HG02870 (cell line): Measurements from ENCODE around the gene EME2.
"Not testable (repeated sequence)": the region's sequence is repeated elsewhere in the genome, so short reads cannot be mapped to it uniquely, and the experiment has no call there.

Source experiments
- ATAC-seq: cut with Tn5 transposase; IDR thresholded peaks from one replicate; pipeline ENCODE4 v1.9.1; 2021; ENCODE audit warnings: mild to moderate bottlenecking, moderate library complexity; ENCODE audit not compliant: unreplicated experiment

EME2 gene

DNA sequence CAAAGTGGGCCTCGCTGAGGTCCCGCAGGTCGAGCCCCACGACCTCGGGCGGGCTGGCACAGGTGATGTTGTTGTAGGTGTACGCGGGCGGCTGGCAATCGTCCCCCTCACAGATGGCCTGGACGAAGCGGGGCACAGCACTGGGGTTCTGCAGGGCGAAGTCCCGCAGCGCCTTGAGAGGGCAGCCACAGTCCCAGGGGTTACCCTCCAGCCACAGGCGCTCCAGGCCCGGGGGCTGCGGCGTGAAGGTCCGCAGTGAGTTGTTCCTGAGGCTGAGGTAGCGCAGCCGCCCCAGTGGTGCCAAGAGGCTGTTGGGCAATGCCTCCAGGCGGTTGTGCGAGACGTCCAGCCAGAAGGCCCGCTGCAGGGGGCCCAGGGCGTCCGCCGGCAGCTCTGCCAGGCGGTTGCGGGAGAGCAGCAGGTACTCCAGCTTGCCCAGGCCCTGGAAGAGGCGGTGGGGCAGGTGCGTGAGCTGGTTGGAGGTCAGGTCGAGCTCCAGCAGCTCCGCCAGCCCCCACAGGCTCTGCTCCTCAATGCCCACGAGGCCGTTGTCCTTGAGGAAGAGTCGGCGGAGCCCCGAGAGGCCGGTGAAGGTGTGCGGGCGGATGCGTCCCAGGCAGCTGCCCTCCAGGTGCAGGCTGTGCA is 18.1 kb downstream of the EME2 start:
- ATAC-seq = no peak

DNA sequence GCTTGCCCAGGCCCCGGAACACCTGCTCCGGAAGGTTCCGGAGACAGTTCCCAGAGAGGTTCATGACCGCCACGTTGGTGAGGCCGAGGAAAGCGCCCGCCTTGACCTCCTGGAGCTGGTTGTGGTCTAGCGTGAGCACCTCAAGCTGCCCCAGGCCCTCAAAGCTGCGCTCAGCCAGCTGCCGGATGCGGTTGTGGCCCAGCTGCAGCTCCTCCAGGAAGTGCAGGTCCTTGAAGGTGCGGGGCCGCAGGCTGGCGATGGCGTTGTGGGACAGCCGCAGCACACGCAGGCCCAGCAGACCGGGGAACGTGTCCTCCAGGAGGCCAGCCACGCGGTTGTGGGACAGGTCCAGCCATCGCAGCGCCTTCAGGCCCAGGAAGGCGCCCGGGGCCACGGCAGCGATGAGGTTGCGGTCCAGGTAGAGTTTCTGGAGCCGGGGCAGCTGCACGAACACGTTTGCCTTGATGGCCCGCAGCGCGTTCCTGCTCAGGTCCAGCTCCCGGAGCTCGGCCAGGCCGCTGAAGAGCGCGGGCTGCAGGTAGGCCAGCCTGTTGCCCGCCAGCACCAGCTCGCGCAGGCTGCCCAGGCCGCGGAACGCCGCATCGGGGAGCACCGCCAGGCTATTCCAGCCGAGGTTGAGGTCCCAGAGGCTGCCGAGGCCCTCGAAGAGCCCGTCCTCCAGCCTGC is 18.8 kb downstream of the EME2 start:
- ATAC-seq = no peak

DNA sequence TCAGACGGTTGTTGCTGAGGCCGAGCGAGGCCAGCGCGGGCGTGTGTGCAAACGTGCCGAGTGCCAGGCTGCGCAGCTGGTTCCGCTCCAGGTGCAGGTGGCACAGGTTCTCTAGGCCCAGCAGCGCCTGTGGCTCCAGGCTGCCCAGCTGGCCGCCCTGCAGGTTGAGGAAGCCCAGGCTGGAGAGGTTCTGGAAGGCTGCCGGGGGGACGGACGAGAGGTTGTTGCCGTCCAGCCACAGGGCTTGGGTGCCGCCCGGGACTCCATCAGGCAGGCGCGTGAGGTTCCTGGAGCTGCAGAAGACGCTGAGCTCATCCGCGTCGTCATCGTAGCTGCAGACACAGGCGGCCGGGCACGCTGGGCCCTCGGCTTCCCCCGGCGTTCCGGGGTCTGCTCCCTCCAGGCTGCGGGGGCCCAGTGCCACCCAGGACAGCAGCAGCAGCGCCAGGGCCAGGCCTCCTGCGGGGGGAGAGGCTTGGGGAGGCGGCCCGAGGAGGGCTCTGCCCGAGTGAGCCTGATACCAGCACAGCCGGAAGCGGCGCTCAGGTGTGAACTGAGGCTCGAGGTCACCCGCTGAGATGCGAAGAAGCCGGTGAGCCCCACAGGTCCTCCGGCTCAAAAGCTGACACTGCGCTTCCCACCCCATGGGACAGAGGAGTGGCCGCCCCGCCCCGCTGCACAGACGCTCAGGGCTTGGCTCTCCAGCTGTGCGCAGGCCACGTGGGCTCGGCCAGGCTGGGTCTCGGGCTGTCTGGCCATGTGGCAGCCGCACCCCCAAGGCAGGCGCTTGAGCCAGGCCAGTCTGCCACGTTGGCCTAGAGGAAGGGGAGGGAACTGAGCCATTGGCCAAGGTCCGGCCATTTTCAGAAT is 19.6 kb downstream of the EME2 start:
- ATAC-seq = no peak

GRCh38 chr16:1792836-1793577 is 20.4 kb downstream of the EME2 start:
- ATAC-seq = no peak

DNA sequence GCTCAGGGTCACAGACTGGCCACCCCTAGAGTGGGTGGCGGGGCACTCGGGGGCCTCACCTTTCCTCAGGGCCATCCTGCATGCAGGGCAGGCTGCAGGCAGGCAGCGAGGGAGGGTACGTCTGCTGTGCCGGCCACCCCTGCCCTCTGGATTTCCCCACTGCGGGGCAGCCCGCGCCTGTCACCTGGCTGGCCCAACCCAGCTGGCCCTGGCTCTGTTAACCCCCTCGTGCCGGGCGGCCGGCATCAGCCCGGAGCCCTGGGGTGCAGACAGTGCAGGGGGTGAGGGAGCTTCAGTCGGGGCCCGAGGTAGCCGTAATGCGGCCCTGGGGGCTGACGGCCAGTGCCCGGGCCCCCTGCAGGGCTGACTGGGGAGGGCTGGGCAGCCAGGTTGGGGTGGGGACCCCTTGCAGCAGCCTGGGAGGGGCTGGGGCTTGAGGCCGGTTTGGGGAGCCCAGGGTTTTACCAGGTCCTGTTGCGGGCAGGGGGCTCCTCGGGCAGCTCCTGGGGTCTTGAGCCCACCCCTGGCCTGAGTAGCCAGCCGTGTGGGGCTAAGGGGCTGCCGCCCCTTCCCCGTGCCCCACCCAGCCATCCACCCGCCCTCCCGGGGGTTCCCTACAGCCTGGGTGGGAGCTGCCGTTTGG is 21.1 kb downstream of the EME2 start, which contains the start of gene IGFALS:
TSS of gene IGFALS (minus strand) at position 128 of the 643 bp plus-strand sequence. CDS start at position 75, 53 bp downstream.
- ATAC-seq = no peak

GRCh38 chr16:1794221-1794871 is 21.7 kb downstream of the EME2 start:
- ATAC-seq = no peak

GRCh38 chr16:1794908-1795666 is 22.5 kb downstream of the EME2 start:
- ATAC-seq = no peak

DNA sequence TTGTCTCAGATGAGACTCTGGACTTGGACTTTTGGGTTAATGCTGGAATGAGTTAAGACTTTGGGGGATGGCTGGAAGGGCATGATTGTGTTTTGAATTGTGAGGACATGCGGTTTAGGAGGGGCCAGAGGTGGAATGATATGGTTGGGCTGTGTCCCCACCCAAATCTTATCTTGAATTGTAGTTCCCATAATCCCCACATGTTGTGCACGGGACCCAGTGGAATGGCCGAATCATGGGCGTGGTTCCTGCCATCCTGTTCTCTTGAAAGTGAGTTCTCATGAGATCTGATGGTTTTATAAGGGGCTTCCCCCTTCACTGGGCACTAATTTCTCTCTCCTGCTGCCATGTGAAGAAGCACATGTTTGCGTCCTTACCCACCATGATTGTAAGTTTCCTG is 26.7 kb downstream of the EME2 start:
- ATAC-seq = not testable (repeated sequence)

GRCh38 chr16:1800701-1801100 is 28.1 kb downstream of the EME2 start:
- ATAC-seq = no peak

- ATAC-seq = no peak
Measured at GRCh38 chr16:1807626-1808025, 35.0 kb downstream of the EME2 start.

- ATAC-seq = no peak
Measured at GRCh38 chr16:1808691-1809090, 36.1 kb downstream of the EME2 start.

DNA sequence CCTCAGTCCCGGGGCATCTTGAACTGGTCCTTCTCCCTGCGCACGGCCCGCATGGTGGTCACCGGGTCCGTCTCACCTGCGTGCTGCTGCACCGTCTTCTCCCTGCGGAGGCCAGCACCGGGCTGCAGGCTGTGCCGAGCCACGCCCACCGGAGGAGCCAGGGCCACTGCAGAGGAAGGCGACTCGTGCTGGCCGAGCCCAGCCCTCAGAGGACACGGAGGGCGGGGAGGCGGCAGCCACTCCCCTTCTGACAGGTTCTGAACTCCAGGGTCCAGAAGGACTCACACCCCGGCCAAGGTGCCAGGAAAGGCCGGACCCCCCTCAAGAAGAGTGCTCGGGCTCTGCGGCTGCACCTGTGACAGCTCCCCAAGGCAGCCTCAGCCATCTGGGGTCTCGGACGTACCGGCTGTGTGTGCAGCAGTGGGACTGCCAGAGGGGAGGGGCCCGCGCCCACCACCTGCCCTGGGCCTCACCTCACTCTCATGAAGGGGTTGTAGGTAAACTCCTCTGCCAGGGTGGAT is 36.7 kb downstream of the EME2 start:
- no peak for ATAC-seq

DNA sequence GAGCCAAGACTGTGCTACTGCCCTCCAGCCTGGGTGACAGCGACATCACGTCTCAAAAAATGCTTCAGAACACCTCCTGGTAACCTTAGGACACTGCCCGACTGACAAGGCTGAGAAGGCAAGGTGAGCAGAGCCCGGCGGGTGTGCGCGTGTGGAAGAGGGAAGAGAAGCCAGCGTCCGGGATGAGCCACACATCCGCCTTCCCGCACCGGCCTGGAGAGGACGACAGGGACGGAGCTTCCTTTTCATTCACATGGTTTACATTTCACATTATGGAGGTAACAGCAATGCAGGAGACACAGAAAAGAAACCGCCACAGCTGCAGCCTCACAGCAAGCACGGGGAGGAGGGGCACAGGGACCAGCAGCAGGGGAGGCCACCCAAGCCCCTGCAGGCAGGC is 37.5 kb downstream of the EME2 start:
- no peak for ATAC-seq

GRCh38 chr16:1810536-1810935 is 37.9 kb downstream of the EME2 start:
- no peak for ATAC-seq

DNA sequence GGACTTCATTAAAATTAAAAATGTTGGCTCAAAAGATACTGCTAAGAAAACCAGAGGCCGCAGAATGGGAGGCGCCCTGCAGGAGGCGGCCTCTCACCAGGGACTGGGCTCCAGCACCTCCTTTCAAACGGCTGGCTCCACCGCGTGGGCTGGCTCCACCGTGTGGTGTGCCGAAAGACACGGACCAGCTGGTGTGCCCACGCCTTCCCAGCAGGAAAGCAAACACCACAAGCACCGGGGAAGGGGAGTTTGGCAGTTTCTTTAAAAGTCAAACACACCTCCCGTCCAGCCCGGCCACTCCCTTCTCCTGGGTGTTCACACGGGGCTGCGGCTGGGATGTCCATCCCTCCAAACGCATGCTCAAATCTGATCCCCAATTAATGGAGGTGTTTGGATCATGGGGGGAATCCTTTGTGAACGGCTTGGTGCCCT is 40.1 kb downstream of the EME2 start:
- ATAC-seq = no peak

DNA sequence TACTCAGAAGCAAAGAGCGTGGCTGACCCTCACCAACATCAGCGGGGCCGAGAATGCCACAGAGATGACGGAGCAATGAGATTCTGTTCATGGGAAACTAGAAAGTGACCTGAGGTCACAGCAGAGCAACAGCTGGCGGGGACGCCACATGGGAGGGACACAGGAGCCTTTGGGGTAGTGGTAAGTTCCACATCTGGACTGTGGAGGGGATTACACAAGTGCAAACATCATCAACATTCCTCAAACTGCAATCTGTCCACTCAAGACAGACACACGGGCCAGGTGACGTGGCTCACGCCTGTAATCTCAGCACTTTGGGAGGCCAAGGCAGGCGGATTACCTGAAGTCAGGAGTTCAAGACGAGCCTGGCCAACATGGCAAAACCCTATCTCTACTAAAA is 42.9 kb downstream of the EME2 start:
- no peak for ATAC-seq

DNA sequence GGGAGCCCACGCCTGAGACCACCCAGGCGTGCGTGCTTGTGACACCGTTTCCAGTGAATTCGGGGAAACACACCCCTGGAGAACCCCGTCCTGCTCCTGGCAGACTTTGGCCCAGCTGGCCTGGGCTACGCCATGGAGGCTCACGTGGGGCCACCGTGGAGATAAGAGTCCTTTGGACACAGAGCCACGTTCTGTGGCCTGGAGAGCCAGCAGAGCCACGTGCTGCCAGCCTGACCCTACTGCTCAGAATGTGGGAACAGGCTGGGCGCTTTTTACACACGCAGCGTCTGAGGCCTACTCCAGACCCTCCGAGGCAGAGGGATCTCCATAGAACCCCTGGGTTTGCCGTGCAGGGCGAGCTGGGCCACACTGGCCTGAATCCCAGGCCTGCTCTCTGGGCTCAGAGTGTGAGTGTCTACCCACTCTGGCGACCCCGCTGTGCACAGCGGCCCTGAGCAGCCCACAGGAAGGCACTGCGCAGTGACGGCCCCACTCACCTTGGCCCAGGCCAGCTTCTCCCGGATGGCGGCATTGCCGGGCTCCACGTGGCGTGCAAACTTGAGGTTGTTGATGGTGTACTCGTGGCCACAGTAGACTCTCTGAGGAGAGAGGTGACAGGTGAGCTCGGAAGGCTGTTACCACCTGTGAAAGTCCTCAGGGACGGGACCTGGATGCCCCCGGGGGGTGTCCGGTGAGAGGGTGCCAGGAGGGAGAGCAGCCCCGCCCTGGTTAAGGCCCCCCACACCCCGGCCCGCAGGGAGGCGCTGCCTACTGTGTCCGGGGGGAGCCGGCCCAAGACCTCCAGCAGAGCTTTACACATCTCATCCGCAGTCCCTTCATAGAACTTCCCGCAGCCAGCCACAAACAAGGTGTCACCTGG is 44.0 kb downstream of the EME2 start:
- no peak for ATAC-seq

GRCh38 chr16:1817276-1817589 is 44.6 kb downstream of the EME2 start:
- no peak for ATAC-seq
